MV-4-11 (cell line): ENCODE results near the gene TRPV4.

Source experiments
- DNase-seq: peaks from one replicate; lab custom pipeline; 2025; lab: John Stamatoyannopoulos, UW

TRPV4 gene

DNA sequence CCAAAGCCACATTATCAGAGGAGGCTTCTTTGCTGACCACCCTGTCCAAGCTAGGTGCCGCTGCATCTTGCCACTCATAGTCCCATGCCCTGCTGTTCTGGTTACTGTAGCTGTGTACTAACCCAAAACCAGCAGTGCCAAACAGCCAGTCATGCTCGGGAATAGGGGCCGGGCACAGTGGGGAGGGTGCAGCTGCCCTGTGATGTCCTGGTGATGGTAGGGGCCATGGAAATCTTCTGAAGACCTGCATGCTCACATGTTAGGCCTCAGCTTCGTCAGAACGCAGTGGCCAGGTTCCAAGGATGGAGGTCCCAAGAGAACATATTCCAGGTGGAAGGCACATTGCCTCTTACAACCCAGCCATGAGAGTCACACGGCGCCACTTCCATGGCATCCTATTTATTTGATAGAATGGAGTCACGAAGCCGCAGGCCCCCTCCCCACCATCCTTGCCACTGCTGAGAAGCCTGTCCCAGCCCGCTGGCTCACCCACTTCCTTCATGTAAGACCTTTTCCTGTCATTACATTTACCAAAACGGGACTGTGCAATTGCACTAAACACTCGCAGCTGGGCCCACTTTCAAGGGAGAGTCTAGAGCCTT lies 71.0 kb downstream of the TRPV4 start:
- no peak for DNase-seq

DNA sequence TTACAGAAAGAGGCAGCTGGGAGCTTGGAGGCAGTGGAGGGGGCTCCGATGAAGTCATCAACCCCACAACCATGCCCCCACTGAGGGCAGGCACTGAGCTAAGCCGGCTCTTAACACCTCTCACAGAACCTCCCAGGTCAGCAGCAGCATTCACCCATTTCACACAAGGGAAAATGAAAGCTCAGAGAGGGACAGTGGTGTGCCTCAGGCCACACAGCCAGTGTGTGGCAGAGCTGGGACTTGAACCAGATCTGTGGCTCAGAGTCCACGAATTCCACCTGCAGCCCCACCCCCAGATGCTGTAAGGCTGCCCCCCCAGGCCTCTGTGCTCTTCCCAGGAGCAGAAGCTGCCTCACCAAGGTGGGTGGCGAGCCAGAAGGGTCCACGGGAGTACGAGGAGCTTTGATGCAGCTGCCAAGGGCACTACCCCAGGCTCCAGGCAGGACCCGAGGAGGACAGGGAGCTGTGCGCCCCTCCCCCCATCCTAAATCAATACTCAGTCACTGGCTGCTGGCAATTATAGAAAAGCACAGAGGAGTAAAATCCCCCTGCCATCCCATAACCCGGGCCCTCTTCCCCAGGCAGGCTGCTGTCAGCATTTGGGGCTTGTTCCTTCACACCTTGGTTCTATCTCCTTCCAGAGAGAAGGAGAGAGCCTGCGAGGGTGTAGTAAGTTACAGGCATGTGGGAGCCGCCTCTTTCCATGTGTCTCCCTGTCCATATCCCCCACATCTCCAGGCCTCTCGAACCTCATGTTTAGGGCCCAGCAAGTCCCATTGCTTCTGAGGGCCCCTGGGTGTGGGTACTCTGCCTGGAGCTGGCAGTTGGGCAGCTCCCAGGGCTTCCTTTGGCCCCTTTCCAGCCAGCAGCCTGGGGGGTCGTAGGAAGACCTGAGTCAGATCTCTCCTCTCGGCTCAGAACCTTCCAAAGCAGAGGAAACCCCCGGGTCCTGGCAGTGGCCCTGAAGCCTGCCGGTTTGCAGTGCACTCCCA lies 72.0 kb downstream of the TRPV4 start:
- no peak for DNase-seq

DNA sequence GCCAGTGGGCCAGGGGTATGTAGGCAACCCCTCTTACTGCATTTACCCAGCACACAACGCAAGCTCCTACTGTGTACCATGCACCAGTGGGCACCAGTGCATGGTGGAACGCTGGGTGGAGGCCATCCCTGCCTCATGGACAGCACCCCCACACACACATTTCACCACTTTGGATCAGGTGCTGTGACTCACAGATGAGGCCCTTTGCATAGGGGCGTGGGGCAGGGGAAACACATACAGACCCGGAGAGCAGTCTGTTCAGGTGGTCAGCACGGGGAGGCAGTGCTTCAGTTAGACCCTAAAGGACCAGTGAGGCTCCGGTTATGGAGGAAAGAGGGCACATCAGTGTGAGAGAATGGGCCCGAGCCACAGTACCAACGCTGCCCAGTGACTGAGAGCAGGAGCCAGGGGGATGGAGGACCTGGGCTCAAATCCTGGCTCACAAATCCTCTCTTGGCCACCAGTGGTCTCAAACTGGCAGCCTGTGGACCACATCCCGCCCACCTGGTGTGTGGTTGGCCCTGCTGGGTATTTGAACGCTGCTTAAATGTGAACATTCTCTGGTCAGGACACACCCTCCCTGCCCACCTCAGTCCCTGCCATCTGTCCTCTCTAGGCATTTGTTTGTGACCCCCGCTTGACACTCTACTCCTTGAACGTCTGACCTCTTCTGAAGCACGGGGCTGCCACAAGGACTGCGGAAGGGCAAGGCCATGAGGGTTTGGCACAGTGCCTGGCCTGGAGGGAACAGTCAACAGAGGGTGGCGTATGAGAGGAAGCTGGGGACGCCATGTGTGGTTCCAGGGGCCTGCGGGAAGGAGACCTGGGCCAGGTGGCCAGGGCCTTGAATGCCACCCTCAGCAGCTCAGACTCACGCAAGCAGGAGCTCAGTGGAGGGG lies 72.9 kb downstream of the TRPV4 start:
- no peak for DNase-seq

- DNase-seq: no peak
Observed at GRCh38 chr12:109759595-109759994, 73.6 kb downstream of the TRPV4 start.

DNA sequence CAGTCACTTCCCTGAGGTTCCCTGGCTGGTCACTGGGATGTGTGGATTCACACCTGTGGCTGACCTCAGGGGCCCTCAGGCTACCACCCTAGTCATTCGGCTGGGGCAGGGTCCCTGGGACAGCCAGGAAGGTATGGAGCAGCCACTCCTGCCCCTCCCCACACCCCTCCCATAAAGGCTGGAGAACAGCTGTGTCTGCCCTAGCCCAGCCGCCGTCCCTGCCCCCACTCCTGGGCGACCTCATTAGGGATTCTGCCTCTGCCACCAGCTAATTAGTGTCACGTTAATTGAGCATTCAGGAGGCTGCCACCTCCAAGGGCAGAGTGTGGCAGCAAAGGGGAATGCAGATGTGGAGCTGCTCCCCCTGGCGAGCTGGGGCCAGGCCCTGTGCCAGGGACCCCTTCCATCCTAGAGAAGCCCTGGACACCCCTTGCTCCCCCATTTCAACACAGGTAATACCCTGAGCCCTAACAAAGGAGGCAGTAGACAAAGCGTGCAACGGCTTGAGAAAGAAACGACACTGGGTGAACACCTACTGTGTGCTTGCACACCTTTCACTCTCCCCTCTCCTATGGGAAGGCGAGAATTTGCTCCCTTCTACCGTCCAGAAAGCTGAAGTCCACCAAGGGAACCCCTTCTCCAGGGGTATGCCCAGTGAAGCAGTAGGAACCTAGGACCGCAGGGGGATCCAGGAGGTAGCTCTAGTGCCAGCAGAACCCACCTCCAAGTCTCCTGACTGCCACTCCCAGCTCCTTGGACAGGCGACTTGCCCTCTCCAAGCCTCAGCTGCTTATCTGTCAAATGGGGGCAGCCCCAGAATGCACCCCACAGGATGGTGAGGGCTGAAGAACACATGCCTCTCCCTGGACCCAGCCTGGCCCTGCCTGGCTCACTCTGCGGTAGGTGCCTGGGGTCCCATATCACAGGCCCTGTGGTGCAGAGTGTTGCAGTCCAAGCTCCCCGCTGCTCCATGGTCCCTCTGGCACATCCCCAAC lies 74.5 kb downstream of the TRPV4 start:
- DNase-seq: no peak

DNA sequence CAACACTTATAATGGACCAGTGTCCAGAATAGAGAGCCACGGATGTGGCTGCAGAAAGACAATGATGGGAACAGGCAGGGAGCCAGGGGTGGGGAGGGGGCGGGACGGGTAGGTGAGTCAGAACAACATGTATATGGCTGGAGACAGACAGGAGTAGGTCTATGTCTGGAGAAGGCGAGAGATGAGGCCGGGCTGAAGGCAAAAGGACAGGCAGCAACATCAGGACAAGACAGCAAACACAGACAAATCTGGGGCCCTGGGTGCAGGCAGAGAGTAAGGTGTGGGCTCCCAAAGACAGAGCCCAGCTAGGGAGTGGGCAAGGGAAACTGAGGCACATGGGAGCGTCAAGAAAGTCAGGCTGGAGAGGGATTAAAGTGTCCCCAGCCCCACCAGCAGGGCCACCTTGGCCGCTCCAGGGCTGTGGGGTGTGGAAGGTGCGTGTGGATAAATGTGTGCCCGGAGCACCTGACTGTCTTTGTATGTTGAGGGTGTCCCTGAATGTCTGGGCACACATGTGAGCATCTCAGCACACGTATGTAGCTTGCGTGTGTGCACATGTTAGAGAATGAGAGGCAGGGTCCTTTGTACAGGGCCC lies 75.4 kb downstream of the TRPV4 start:
- DNase-seq: no peak

- DNase-seq: no peak
Observed at GRCh38 chr12:109756457-109756856, 76.7 kb downstream of the TRPV4 start.

GRCh38 chr12:109753959-109754358 lies 79.2 kb downstream of the TRPV4 start:
- no peak for DNase-seq

- no peak for DNase-seq
Observed at GRCh38 chr12:109753054-109753401, 80.2 kb downstream of the TRPV4 start.

GRCh38 chr12:109752117-109753053 lies 80.8 kb downstream of the TRPV4 start:
- DNase-seq: no peak

DNA sequence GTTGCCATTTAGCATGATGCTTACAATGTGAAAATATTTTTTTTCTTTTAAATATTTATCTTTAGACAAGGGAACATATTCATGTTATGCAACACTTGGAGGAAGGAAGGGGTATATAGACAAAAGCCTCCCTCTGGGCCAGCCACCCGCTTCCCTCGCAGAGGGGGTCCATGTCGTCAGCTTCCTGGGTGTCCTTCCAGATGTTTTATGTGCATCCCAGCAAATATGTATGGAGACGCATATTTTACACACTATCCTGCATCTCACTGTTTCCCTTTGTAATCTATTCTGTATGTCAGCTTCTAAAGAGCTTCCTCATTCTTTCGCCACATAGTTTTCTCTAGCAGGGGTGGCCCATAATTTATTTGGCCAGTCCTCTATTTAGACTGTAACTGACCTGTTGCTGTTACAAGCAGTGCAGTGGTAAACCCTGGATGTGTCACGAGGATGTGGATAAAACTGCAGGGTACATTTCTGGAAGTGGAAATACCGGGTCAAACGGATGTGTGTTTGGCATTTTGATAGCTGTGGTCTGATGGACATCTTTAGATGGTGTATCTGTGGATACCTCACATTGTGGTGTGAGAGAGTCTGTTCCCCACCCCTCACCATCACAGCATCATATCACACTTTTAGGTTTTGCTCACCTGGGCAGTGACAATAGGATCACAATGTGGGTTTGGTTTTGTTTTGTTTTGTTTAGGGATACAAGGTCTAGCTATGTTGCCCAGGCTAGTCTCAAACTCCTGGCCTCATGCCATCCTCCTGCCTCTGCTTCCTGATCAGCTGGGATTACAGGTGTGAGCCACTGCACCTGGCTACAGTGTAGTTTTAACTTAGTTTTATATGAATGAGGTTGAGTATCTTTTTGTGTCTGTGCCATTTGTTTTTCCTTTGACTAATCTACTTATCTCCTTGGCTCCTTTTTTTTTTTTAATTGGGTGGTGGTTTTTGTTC lies 87.9 kb downstream of the TRPV4 start:
- peak; percentile 72 for DNase-seq

DNA sequence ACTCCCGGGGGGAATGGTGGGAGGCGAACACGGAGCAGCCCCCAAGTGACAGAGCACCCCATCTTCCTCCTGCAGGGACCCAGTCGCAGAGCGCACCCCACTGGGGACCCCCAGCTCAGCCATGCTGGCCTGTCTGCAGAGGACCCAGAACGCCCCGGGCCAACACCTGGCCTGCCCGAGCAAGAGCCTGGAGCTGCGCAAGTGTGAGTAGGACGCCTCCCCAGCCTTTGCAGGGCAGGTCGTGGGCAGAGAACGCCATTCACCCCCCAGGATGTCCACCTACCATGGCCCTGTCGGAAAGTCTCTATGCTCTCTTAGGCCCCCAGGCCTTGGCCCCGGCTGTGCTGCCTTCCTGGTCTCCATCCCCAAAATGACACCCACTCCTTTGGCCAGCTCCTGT lies 89.2 kb downstream of the TRPV4 start:
- DNase-seq: no peak

DNA sequence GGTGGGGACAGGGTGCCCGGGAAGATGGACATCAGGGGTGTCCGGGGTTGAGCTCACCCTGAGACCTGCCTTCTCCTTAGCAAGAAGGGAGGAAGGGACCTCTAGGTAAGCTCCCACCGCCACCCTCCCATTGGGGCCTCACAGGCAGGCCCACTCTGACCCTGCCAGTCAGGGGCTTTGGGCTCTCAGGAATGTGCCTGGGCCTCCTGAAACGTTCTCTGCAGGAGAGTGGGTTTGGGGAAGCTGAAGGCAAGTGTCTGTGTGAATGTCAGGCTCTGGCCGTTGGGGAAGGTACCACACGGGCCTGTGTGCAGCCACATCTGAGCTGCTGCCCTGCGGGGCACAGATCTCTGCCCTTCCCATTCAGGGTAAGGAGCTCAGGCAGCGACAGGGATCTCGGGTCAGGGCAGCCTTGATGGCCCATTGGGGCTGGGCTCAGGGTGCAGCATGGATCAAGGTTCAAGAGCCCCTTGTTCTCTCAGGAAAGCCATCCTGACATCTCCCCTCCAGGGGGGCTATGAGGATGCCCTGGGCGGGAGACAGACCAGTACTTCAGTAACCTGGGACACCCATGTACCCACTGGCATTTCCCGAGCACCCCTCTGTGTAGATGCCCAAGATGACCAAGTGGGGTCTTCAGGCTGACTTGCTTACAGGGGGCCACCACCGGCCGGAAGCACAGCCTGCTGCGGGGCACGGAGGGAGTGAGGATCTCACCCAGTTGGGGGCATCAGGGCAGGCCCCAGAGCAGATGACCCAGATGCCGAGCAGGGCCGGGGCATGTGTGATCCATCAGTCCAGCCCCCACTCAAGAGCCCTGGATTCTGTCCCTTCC lies 89.9 kb downstream of the TRPV4 start:
- no peak for DNase-seq

- no peak for DNase-seq
Observed at GRCh38 chr12:109741970-109742703, 91.1 kb downstream of the TRPV4 start.

- DNase-seq: no peak
Observed at GRCh38 chr12:109741286-109741969, 91.8 kb downstream of the TRPV4 start.

- DNase-seq: no peak
Observed at GRCh38 chr12:109740694-109741245, 92.4 kb downstream of the TRPV4 start.
